HepG2 (cell line): ENCODE results near the gene CCDC106. TPM values are rescaled to one million over a fixed set of nuclear protein-coding genes. Genes with fewer than 3 reads are reported as not detected.

Source experiments
- ATAC-seq: fragments of 200-7000 bp; cut with Tn5 transposase; 3 replicates; pipeline ENCODE4 v1.9.1; 2020; ENCODE audit warnings: mild to moderate bottlenecking, moderate library complexity
- BruUV-seq: library from RNA; stranded (reverse); fragments of 400-500 nt; replicated peaks from 2 replicates; lab custom pipeline; 2021; lab: Mats Ljungman, UMichigan
- CTCF ChIA-PET: fragments of 300-600 bp; formaldehyde crosslinking; extraction: SDS; loops from one replicate; lab custom pipeline; 2021; ENCODE audit warnings: low total read pairs, inconsistent platforms, low intra/inter-chr PET ratio; lab: Yijun Ruan, JAX
- POLR2A ChIA-PET: fragments of 350-600 bp; sonication (Branson Sonifier 250); formaldehyde crosslinking; loops from one replicate; lab custom pipeline; 2020; ENCODE audit warnings: antibody characterized with exemption, inconsistent platforms; lab: Yijun Ruan, JAX
- DNase-seq: peaks from one replicate; pipeline ENCODE4 v3.0.0-alpha.2; 2015; ENCODE audit warnings: low spot score
- FAIRE-seq: peaks from 3 replicates; lab custom pipeline; 2011; peaks lifted over from hg19 to GRCh38; lab: Jason Lieb, UNC
- H2AFZ ChIP-seq: one replicate; pipeline ENCODE4 v1.6.1; 2011; ENCODE audit warnings: low read length, inconsistent platforms
- H3K27ac ChIP-seq: fragments of 300-600 bp; 3 replicates; pipeline ENCODE4 v1.8.0; 2011; ENCODE audit warnings: mixed run types, mild to moderate bottlenecking, mixed read lengths, low read length, inconsistent platforms; ENCODE audit not compliant: insufficient read depth; ENCODE audit errors: extremely low read length
- H3K27me3 ChIP-seq, 2 experiments: fragments of 200-600 bp in 1 of 2; 2 replicates in 1 of 2; 3 replicates in 1 of 2; pipeline versions ENCODE4 v1.6.0 to v1.8.0; 2011; ENCODE audit warnings: low read length in 2 of 2, mild to moderate bottlenecking in 2 of 2, moderate library complexity in 2 of 2, inconsistent platforms in 1 of 2; ENCODE audit not compliant: insufficient read depth in 2 of 2, control insufficient read depth in 1 of 2
- H3K36me3 ChIP-seq, 2 experiments: fragments of 200-600 bp in 1 of 2; replicated peaks in 1 of 2; 2 replicates in 1 of 2; 3 replicates in 1 of 2; pipeline versions ENCODE4 v1.5.1 to v1.8.0; 2011; ENCODE audit warnings: low read length in 2 of 2, inconsistent platforms in 1 of 2; ENCODE audit not compliant: insufficient read depth in 2 of 2, control insufficient read depth in 1 of 2
- H3K4me1 ChIP-seq: 2 replicates; pipeline ENCODE4 v1.5.1; 2012; ENCODE audit warnings: low read length, inconsistent platforms; ENCODE audit not compliant: insufficient read depth
- H3K4me2 ChIP-seq: 2 replicates; pipeline ENCODE4 v1.6.0; 2011; ENCODE audit warnings: low read depth, low read length, inconsistent platforms
- H3K4me3 ChIP-seq, 3 experiments: fragments of 200-600 bp in 1 of 3; sonication (generic), shearing (Covaris generic) in 1 of 3; replicated peaks in 1 of 3; 2 replicates each; pipeline ENCODE4 v1.5.1; 2011 to 2016; ENCODE audit warnings: low read length in 3 of 3, inconsistent platforms in 2 of 3, low read depth in 2 of 3, mild to moderate bottlenecking in 2 of 3, control low read depth in 1 of 3, mixed read lengths in 1 of 3; ENCODE audit not compliant: insufficient read depth in 1 of 3
- H3K79me2 ChIP-seq: one replicate; pipeline ENCODE4 v1.6.1; 2011; ENCODE audit warnings: low read length, inconsistent platforms; ENCODE audit not compliant: insufficient read depth
- H3K9ac ChIP-seq: 2 replicates; pipeline ENCODE4 v1.6.0; 2011; ENCODE audit warnings: mild to moderate bottlenecking, low read depth, low read length, inconsistent platforms; ENCODE audit not compliant: insufficient read depth
- H3K9me3 ChIP-seq: 2 replicates; pipeline ENCODE4 v1.5.1; 2012; ENCODE audit warnings: mild to moderate bottlenecking, low read length
- H4K20me1 ChIP-seq: 2 replicates; pipeline ENCODE4 v1.6.0; 2011; ENCODE audit warnings: inconsistent platforms, mild to moderate bottlenecking, low read length, moderate library complexity; ENCODE audit not compliant: insufficient read depth
- FOXK2 ChIP-seq: fragments of 450-650 bp; IDR thresholded peaks from 2 replicates; pipeline ENCODE4 v1.6.1; 2016
- GABPA ChIP-seq, 2 experiments: IDR thresholded peaks; 2 replicates each; pipeline ENCODE4 v1.6.1; 2011 to 2016; ENCODE audit warnings: low read depth in 2 of 2, low read length in 1 of 2, missing biosample characterization in 1 of 2, missing genetic modification characterization in 1 of 2
- HOXA9 ChIP-seq: sonication (generic); formaldehyde crosslinking; IDR thresholded peaks from 2 replicates; pipeline ENCODE4 v1.8.1; 2022; ENCODE audit warnings: missing genetic modification reagents, mild to moderate bottlenecking, moderate library complexity, borderline replicate concordance
- NCOA1 ChIP-seq: sonication (generic); formaldehyde crosslinking; IDR thresholded peaks from 2 replicates; pipeline ENCODE4 v1.9.0; 2021; ENCODE audit warnings: missing genetic modification reagents
- NPAS2 ChIP-seq: sonication (generic); formaldehyde crosslinking; IDR thresholded peaks from 2 replicates; pipeline ENCODE4 v1.8.0; 2022; ENCODE audit warnings: mild to moderate bottlenecking, missing genetic modification reagents, borderline replicate concordance
- POGZ ChIP-seq: sonication (generic); formaldehyde crosslinking; IDR thresholded peaks from 2 replicates; pipeline ENCODE4 v1.4.0; 2020; ENCODE audit warnings: mild to moderate bottlenecking, missing genetic modification reagents
- SRSF1 ChIP-seq: fragments of 200-400 bp; formaldehyde crosslinking; optimal IDR thresholded peaks from 2 replicates; pipeline ENCODE3; 2017; ENCODE audit warnings: mild to moderate bottlenecking, low read depth, low read length, moderate library complexity
- STAT5B ChIP-seq: sonication (generic); formaldehyde crosslinking; IDR thresholded peaks from 2 replicates; pipeline ENCODE4 v1.4.0; 2020; ENCODE audit warnings: missing genetic modification reagents
- TBX2 ChIP-seq: sonication (generic); formaldehyde crosslinking; IDR thresholded peaks from 2 replicates; pipeline ENCODE4 v1.5.0; 2020; ENCODE audit warnings: missing genetic modification reagents, mild to moderate bottlenecking, borderline replicate concordance
- TFDP1 ChIP-seq: IDR thresholded peaks from 2 replicates; pipeline ENCODE4 v1.6.1; 2016; ENCODE audit warnings: missing compliant biosample characterization, missing genetic modification reagents, borderline replicate concordance
- ZFP41 ChIP-seq: sonication (generic); formaldehyde crosslinking; IDR thresholded peaks from 2 replicates; pipeline ENCODE4 v1.4.0; 2020; ENCODE audit warnings: mild to moderate bottlenecking, missing genetic modification reagents, borderline replicate concordance
- ZNF121 ChIP-seq: sonication (generic); formaldehyde crosslinking; IDR thresholded peaks from 2 replicates; pipeline ENCODE4 v1.5.0; 2020; ENCODE audit warnings: mild to moderate bottlenecking, missing genetic modification reagents
- ZNF317 ChIP-seq: sonication (generic); formaldehyde crosslinking; IDR thresholded peaks from 2 replicates; pipeline ENCODE4 v1.5.0; 2020; ENCODE audit warnings: mild to moderate bottlenecking, missing genetic modification reagents
- ZNF777 ChIP-seq: sonication (generic); formaldehyde crosslinking; IDR thresholded peaks from 2 replicates; pipeline ENCODE4 v1.4.0; 2020; ENCODE audit warnings: missing genetic modification reagents
- WGBS: methylation state at CpG from one replicate; pipeline ENCODE4 v1.1.6; 2017; ENCODE audit warnings: low lambda C conversion rate; 5-methylcytosine and 5-hydroxymethylcytosine counted together
- in situ Hi-C: cut with HindIII; loops from 2 replicates; pipeline ENCODE4 v1.10.0; 2017; ENCODE audit warnings: low pct_unique_long_range_greater_than_20kb; ENCODE audit not compliant: extremely low pct_ligation_motif_present
- intact Hi-C: fragments of 100-400 bp; cut with micrococcal nuclease; formaldehyde crosslinking; loops from one replicate; pipeline ENCODE4 v1.10.0; 2022; ENCODE audit not compliant: unreplicated experiment
- polyA plus RNA-seq, 8 experiments: library from polyadenylated mRNA; depleted of rRNA in 3 of 8; stranded (reverse) in 7 of 8; unstranded in 1 of 8; fragments of >200 nt; fragmentation: Illumina TruSeq in 4 of 8; extraction: Trizol in 4 of 8; gene quantifications; 2 replicates each; pipeline versions ENCODE4 v1.2.1 to v1.2.3, GENCODE V29; 2011 to 2016; ENCODE audit warnings: low read depth in 4 of 8, missing spikeins in 1 of 8, mixed read lengths in 1 of 8; ENCODE audit not compliant: insufficient read depth in 1 of 8
- total RNA-seq, 5 experiments: library from RNA; depleted of rRNA; stranded (reverse); fragments of >200 nt; fragmentation: Illumina TruSeq; extraction: Trizol; gene quantifications; 2 replicates each; pipeline ENCODE4 v1.2.3, GENCODE V29; 2016; ENCODE audit warnings: low read depth in 1 of 5
- TF ChIP-seq, protein P1 (sequence below): sonication (generic); formaldehyde crosslinking; IDR thresholded peaks from 2 replicates; pipeline ENCODE4 v1.4.0; 2020; ENCODE audit warnings: missing genetic modification reagents

CCDC106 gene
- total and polyA plus RNA-seq, 2 of the 13 experiments (the other 11 are each of a cell fraction or from before 2014, with no cell fraction given), result 4.7 to 8.8 TPM

- peaks cover 2 to 4% of the 10 kb centered on the region in 2 experiments; a peak in 1 of 5 replicates for H3K36me3 ChIP-seq
- DNase-seq (no peak), FAIRE-seq (no peak), ATAC-seq (no peak)
- intact Hi-C loops (no loop called here), in situ Hi-C loops (no loop called here)
- H3K4me3 ChIP-seq, result no peak overlapping the region
- no peaks in the 10 kb centered on the region for H3K9me3 ChIP-seq
- TF ChIP-seq NCOA1 (CRISPR knock-in tag) (no peak), TFDP1 (CRISPR knock-in tag) (no peak), ZFP41 (CRISPR knock-in tag) (no peak), HOXA9 (CRISPR knock-in tag) (no peak), NPAS2 (CRISPR knock-in tag) (no peak), ZNF777 (no peak), POGZ (CRISPR knock-in tag) (no peak), GABPA (IDR thresholded peaks at IDR 0.05; ENCODE audit: low read depth, low read length) (no peak), GABPA (CRISPR knock-in tag; IDR thresholded peaks at IDR 0.05; ENCODE audit: low read depth) (no peak), SRSF1 (no peak), ZNF121 (CRISPR knock-in tag) (no peak), STAT5B (no peak), FOXK2 (no peak), TBX2 (CRISPR knock-in tag) (no peak), ZNF317 (CRISPR knock-in tag) (no peak)
- TF ChIP-seq, protein P1, sequence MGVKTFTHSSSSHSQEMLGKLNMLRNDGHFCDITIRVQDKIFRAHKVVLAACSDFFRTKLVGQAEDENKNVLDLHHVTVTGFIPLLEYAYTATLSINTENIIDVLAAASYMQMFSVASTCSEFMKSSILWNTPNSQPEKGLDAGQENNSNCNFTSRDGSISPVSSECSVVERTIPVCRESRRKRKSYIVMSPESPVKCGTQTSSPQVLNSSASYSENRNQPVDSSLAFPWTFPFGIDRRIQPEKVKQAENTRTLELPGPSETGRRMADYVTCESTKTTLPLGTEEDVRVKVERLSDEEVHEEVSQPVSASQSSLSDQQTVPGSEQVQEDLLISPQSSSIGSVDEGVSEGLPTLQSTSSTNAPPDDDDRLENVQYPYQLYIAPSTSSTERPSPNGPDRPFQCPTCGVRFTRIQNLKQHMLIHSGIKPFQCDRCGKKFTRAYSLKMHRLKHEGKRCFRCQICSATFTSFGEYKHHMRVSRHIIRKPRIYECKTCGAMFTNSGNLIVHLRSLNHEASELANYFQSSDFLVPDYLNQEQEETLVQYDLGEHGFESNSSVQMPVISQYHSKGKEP (CRISPR knock-in tag), result no peak
- no peak overlapping the region for H3K4me2 ChIP-seq
- no peaks in the 10 kb centered on the region for H4K20me1 ChIP-seq
- H3K79me2 ChIP-seq, result no peaks in the 10 kb centered on the region
- ChIA-PET CTCF (no interaction called here), POLR2A (no interaction called here)
- no peak overlapping the region for H2AFZ ChIP-seq
- H3K27me3 ChIP-seq, result no peaks in the 10 kb centered on the region
- no TSS peak for BruUV-seq
- H3K4me1 ChIP-seq, result peaks cover 8% of the 10 kb centered on the region
- 98% methylated on average over 64 of the region's 75 CpGs for WGBS
- H3K27ac ChIP-seq, result no peak overlapping the region
- H3K9ac ChIP-seq, result no peak overlapping the region
These were observed 33.9 kb upstream of the CCDC106 start for GRCh38 chr19:55613930-55614710.
